SJSA1 (cell line): ENCODE data around the gene HOXA13. TPM values are rescaled to one million over a fixed set of nuclear protein-coding genes. Genes with fewer than 3 reads are reported as not detected.

Experiments
- DNase-seq, 2 experiments: peaks; one replicate each; pipeline ENCODE4 v3.0.0-alpha.2; 2015 to 2020; ENCODE audit warnings: low spot score in 2 of 2, low read depth in 1 of 2
- H3K27ac ChIP-seq: fragments of 250-450 bp; sonication (Bioruptor Pico); 2 replicates; pipeline ENCODE4 v1.5.1; 2020; ENCODE audit warnings: mild to moderate bottlenecking, moderate library complexity
- H3K27me3 ChIP-seq: fragments of 250-450 bp; sonication (Bioruptor Pico); replicated peaks from 2 replicates; pipeline ENCODE4 v1.5.1; 2020; ENCODE audit warnings: mild to moderate bottlenecking, moderate library complexity
- H3K36me3 ChIP-seq: fragments of 250-450 bp; sonication (Bioruptor Pico); 2 replicates; pipeline ENCODE4 v1.5.1; 2020; ENCODE audit warnings: mild to moderate bottlenecking
- H3K4me1 ChIP-seq: fragments of 250-450 bp; sonication (Bioruptor Pico); replicated peaks from 2 replicates; pipeline ENCODE4 v1.6.1; 2021; ENCODE audit warnings: mild to moderate bottlenecking
- H3K4me3 ChIP-seq: fragments of 250-450 bp; sonication (Bioruptor Pico); 2 replicates; pipeline ENCODE4 v1.5.1; 2020; ENCODE audit warnings: mild to moderate bottlenecking
- H3K9me3 ChIP-seq: fragments of 250-450 bp; sonication (Bioruptor Pico); replicated peaks from 2 replicates; pipeline ENCODE4 v1.5.1; 2020; ENCODE audit warnings: mild to moderate bottlenecking
- total RNA-seq: library from RNA; depleted of rRNA; stranded (reverse); fragments of >200 nt; shearing (Covaris generic); gene quantifications from 2 replicates; pipeline ENCODE4 v1.2.3, GENCODE V29; 2014

The HOXA13 gene
- total RNA-seq, 1 experiment from 2014 or later, result 2.5 TPM

DNA sequence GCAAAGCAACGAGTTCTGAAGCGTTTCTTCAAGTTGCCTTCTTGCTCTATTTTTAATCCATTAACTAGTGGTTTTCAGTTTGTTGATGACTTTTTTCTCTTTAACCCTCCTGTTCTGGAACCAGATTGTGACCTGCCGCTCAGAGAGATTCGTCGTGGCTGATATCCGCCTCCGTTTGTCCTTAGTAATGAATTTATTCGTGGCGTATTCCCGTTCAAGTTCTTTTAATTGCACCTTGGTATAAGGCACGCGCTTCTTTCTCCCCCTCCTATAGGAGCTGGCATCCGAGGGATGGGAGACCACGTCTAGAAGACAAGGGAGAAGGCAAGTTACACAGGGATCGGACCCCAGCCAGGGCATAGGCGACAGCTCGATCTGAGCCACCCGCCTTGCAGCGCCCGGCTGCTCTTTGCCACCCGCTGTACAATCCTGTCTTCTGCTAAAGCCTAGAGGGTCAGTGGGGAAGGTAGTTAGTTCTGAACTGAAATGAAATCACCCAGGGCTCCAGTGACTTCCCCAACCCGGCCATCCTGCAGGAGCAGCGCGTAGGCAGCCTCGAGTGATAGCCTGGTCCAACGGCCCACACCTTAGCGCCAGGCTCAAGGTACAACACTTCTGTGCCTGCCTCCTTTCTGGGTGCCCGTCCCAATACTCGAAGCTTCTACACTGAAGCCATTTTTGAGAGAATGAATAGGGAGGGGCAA lies 1.6 kb downstream of the HOXA13 start:
- H3K27me3 ChIP-seq, result no peaks in the 10 kb centered on the region
- H3K27ac ChIP-seq, result peak overlapping the region; percentile 19
- peak; percentile 31 to 36 for DNase-seq
- H3K4me1 ChIP-seq, result peaks cover 34% of the 10 kb centered on the region
- H3K4me3 ChIP-seq, result peak overlapping the region; percentile 85
- H3K36me3 ChIP-seq, result peaks cover 7% of the 10 kb centered on the region; the same call in 1 of the 2 replicates
- no peaks in the 10 kb centered on the region for H3K9me3 ChIP-seq

DNA sequence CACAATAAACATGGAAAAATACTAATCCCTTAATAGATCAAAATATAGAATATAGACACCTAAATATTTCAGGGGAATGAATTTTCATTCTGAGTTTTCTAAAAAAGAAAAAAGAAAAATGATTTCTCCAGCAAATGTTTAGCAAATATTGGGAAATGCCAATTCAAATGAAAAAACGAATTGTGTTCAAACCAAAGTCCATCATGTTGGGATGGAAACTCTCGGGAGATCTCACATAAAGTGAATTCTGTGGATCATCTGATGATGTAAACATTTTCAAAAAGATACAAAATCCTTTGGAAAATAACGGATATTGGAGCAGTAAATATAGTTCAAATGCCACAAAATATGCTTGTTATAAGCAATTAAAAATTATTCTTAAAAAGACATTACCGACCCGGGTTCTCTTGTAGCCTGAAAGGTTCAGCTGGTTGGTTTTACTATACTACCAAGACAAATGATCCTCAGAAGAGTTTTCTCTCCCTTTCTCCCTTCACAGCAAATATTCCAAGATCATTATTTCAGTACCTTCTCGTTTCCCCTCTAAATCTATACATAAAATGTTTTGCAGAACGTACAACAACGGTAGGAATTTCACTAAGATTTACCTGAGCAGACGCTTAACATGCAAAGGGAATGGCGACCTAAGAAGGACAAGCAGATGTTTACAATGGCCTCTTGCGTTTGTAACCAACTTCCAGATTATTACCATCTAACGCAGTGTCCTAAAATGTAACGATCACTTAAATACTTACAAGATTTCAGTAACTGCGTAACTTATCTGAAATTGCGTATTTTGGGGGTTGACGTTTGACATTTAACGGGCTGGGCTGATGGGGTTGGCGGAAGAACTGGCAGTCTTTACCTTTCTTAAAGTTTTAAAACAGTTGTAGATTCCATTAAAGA lies 2.5 kb downstream of the HOXA13 start:
- Histone ChIP-seq H3K4me3 (peak overlapping the region; percentile 85), H3K36me3 (peaks cover 7% of the 10 kb centered on the region), H3K4me1 (peaks cover 35% of the 10 kb centered on the region), H3K9me3 (no peaks in the 10 kb centered on the region), H3K27ac (peak overlapping the region; percentile 19; the same call in 1 of the 2 replicates), H3K27me3 (no peaks in the 10 kb centered on the region)
- peak in 1 of 2 experiments; percentile 53 for DNase-seq

DNA sequence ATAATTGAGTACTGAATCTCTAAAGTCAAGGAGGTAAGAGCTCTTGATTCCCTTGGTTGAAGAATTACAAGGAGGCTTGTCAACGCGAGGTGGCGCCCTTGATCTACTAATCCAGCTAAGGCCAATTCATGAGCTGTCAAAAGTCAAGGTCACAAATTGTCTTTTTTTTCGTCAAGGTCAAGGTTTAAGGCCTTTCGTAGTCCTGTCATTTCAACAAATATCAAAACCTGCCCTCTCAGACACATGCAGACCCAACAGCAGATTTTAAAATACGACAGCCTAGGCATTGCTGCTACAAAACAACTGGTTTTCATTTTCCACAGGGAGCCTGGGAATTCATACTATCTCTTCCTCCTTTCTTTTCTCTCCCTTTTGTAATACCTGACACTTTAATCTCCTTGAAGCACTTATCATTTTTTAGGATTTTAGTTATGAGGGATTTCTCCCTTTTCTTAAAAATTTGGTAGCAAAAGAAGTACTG lies 3.6 kb downstream of the HOXA13 start:
- H3K36me3 ChIP-seq, result peaks cover 7% of the 10 kb centered on the region
- peak; percentile 64 to 78 for DNase-seq
- no peak overlapping the region for H3K27ac ChIP-seq
- no peak overlapping the region for H3K4me3 ChIP-seq
- peaks cover 42% of the 10 kb centered on the region for H3K4me1 ChIP-seq
- H3K9me3 ChIP-seq, result no peaks in the 10 kb centered on the region
- no peaks in the 10 kb centered on the region for H3K27me3 ChIP-seq

DNA sequence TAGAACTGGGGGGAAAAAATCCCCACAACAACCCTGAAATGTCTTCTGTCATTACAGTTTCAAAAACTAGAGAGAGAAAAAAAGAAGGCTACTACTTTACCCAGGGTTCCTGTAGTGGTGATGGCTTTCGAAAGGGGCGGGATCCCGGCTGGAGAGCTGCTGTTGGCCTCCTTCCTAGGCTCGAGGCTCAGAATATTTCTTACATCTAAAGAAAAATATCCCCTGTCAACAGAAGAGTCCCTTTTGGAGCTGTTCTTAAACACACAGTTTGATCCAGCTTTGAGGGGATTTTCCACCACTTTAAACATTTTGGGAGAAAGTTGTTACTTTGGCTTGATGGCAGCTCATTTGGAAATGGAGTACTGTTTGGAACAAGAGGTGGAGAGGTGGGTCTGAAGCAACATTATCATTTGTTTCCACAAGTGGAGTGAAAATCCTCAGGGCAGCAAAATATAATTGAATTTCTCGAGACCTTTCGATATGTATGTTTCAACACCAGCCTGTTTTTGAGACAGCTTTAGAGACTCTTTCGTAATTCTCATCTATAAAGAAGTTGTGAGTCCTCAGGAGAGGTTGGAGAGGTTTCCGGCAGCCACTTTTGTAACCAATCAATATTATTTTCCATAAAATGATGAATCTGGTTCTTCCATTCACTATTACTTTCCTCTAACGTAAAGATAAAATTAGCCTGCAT lies 5.1 kb downstream of the HOXA13 start:
- Histone ChIP-seq H3K4me3 (no peak overlapping the region), H3K36me3 (peaks cover 7% of the 10 kb centered on the region), H3K27me3 (no peaks in the 10 kb centered on the region), H3K27ac (peak overlapping the region; percentile 37; the same call in 1 of the 2 replicates), H3K9me3 (no peaks in the 10 kb centered on the region), H3K4me1 (peaks cover 34% of the 10 kb centered on the region)
- DNase-seq, result peak in 1 of 2 experiments; percentile 50

DNA sequence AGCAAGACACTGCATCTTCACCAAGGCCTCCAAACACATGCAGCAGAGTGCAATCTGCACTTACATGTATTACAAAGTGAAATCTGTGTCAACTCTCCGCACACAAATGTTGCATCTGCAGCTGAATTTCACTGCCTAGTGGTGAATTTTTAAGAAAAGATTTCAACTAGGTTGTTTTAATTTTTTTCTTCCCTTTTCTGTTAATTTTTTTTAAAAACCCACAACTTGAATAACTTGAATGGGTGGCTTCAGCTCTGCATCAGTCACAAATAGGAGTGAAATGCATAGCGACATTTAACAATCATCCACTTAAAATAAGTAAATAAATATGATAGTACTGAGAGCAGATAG lies 5.9 kb downstream of the HOXA13 start:
- peak overlapping the region; percentile 29 for H3K4me3 ChIP-seq
- DNase-seq, result no peak
- H3K27me3 ChIP-seq, result no peaks in the 10 kb centered on the region
- peaks cover 6% of the 10 kb centered on the region for H3K36me3 ChIP-seq
- H3K4me1 ChIP-seq, result peaks cover 37% of the 10 kb centered on the region
- peak overlapping the region; percentile 37; the same call in 1 of the 2 replicates for H3K27ac ChIP-seq
- H3K9me3 ChIP-seq, result no peaks in the 10 kb centered on the region

DNA sequence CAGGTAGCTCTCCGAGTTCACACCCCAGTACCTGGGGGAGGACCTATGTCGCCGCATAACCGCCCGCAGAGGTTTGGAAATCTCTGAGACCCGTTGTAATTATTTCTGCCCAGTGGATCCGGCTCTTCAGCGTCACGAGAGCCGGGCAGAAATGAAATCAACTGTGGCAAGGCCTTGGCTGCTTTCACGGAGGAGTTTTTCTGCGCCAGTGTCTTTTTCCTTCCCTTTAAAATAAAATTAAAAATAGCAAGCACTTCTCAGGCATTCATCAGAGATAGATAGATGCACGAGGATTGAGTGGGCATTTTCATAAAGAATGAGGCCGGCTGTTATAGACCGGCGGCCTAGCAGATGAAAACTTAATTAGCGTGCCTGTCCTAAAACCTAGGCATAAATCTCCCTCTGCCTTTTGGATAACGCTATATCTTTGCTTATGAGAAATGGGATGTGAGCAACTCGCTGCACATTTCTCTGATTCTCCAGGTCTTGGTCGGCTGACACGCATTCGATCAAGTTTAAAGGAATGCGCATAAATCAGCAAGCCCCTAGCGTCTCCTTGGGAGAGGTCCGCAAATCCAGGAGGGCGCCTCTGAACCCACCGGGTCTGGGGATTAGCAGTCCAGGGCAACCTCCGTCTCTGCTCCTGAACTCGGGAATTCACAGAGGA lies 6.4 kb downstream of the HOXA13 start:
- Histone ChIP-seq H3K27ac (peak overlapping the region; percentile 47), H3K9me3 (no peaks in the 10 kb centered on the region), H3K36me3 (peaks cover 5% of the 10 kb centered on the region), H3K4me3 (peak overlapping the region; percentile 29), H3K27me3 (no peaks in the 10 kb centered on the region), H3K4me1 (peaks cover 41% of the 10 kb centered on the region)
- peak; percentile 39 to 63 for DNase-seq

DNA sequence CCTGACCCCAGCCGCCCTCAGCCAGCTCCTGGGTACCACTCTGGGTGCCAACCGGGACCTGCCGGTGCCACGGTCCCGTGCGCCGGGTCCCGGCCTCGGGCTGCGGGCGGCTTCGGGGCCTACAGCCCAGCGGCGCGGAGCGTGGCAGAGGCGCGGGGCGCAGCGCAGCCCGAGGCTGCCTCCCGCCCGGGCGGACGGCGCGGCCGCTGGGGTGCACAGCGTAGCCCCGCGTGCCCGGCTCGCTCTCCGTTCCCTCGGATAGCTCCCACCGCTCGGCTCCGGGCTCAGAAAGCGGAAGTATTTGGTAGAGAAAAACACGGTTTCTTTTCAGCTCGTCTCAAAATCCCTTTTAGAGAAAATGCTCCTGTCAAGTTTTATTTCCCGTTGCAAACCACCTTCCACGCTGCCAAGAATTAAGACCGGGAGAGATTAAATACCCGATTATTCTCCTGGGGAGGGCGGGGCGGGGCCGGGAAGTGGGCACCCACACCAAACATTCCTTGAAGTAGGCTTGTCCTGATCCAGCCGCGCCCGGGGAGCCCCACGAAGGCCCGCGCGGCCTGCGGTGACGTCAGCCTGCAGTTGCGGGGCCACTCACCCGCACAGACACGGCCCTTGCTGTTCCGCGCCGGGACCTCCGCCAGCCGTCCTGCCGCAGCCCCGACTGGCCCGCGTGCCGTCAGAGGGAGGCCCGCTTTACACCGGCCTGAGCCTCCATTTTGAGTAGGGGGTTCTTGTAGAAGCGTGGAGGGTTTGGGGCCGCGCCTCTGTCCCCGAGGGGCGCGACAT lies 7.2 kb downstream of the HOXA13 start:
- peak overlapping the region; percentile 47 for H3K27ac ChIP-seq
- H3K4me1 ChIP-seq, result peaks cover 48% of the 10 kb centered on the region
- peak overlapping the region; percentile 29 for H3K4me3 ChIP-seq
- no peaks in the 10 kb centered on the region for H3K27me3 ChIP-seq
- DNase-seq, result peak; percentile 42 to 44
- H3K9me3 ChIP-seq, result no peaks in the 10 kb centered on the region
- H3K36me3 ChIP-seq, result peaks cover 5% of the 10 kb centered on the region

DNA sequence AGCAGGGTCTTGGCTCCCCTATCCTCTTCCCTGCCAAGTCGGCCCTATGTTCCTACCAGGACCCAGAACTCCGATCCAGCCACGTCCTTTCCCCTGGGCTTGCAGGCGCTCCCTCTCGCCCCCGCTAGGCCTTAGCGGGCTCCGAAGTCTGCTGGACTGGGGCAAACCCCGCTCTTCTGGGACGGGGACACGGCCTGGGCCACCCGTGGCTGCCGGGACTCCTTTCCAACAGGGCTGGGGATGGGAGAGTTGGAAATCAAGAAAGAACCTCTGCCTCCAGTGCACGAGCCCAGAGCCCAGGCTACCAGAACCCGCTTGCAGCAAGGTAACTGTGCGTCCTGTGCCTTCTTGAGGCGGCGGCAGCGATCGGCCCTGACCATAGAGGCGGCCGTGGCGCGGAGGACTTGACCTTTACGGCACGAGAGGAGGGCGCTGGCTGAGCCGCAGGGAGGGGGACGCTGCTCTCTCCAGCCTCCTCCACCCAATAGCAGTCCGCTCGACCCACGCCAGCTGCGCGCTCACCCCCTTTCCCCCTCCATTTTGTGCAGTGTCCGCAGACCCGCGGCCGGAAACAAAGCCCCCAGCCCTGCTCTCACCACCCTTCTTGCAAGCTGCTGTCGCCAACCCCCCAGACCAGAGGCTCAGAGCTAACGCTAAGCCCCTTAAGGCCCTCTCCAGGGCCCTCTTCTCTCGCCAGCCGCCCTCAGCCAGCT lies 7.9 kb downstream of the HOXA13 start:
- Histone ChIP-seq H3K27me3 (no peaks in the 10 kb centered on the region), H3K4me1 (peaks cover 56% of the 10 kb centered on the region)

DNA sequence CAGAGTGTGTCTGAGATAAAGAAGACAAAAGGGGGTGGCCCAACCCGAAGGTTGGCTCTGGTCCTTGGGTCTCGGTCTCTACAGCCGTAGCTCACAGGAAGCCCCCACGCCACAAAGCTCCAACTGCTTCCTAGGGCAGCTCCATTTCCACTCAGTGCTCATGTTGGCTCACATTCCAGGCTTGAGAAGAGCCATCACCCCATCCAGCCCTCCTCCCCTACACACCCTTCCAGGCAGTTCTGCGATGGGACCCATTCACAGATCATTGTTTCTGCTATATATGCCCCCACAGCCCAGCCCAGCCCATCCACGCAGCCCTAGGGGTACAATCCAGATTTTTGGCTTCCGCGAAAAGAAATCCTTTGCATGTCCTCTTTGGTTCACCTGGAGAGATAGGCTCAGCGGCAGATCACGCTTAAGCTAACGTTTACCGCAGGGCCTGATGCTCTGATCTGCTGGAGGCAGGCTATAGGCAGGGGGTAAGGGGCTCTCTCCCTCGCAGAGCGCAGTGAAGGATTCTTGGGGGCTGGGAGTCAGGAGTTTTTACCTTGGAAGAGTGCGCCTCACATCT lies 8.6 kb downstream of the HOXA13 start:
- Histone ChIP-seq H3K4me1 (peaks cover 61% of the 10 kb centered on the region), H3K27me3 (no peaks in the 10 kb centered on the region), H3K4me3 (no peak overlapping the region), H3K36me3 (peaks cover 5% of the 10 kb centered on the region), H3K9me3 (no peaks in the 10 kb centered on the region), H3K27ac (no peak overlapping the region)
- DNase-seq, result peak in 1 of 2 experiments; percentile 35

More for the DNA sequence above, 7.9 kb downstream of the HOXA13 start:
- DNase-seq, result peak; percentile 45 to 47
- Histone ChIP-seq H3K36me3 (peaks cover 5% of the 10 kb centered on the region), H3K27ac (peak overlapping the region; percentile 47), H3K4me3 (peak overlapping the region; percentile 29), H3K9me3 (no peaks in the 10 kb centered on the region)

DNA sequence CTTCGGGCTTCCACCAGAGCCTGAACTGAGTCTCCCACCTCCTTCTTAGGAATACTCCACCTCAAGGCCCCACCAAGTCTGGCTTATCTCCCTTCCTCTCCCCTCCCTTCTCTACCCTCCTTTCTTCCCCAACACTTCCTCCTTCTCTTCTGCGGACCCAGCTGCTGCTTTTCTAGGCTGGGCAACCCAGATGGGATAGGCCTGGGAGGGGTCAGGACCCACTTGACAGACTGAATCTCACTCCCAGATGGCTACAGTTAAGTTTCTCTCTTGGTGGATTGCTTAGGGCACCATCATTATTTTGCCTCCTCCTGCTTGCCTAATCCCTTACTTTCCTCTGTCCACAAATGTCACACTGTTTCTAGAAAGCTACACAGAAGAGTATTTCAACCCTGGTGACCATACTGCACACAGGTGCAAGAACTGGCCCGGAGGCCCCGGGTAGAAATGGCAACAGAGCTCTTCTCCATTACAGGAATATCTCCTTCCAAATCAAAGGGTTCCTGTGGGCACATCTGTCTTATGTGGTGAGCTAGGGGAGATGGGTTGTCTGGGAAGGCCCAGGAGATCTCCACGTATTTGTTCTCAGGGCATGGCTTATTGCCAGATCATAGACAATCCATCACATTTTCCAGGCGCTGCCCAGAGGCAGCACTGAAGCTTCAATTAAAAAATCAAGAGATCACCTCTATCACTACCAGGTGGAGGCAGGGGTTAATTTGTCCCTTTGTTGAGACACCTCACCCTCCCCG lies 9.7 kb downstream of the HOXA13 start:
- Histone ChIP-seq H3K4me1 (peaks cover 66% of the 10 kb centered on the region), H3K27me3 (no peaks in the 10 kb centered on the region), H3K27ac (no peak overlapping the region), H3K9me3 (no peaks in the 10 kb centered on the region), H3K36me3 (peaks cover 5% of the 10 kb centered on the region), H3K4me3 (no peak overlapping the region)
- no peak for DNase-seq

DNA sequence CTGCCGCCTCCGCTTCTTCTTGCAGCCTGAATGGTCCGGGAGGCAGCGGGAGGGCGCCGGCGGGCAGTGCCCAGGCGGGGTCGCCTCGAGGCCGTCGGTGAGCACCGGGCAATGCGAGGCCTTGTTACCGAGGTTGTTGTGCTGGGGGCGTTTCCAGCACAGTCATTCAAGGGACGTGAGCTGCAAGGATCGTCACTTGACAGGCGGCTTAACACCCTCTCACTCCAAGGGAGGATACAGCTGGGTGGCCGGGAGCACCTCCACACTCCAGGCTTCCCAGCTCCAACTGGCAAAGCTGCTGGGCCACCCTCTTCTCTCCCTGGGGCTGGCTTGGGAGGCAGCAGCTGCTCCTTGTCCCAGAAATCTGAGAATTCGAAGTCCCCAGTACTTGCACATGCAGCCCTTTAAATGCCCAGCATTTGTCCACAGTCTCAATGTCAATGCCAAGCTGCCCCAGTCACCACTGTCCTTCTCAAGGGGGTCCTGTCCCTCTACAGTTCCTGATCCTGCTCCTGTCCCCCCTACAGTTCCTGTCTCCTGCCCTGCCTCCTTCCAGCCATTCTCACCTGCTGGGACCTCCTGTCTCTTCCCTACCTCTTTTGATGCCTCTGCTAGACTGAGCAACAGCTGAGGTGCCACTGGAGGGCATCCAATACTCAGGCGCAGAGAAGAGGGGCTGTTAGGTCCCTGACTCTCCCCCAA lies 10.4 kb downstream of the HOXA13 start:
- Histone ChIP-seq H3K9me3 (no peaks in the 10 kb centered on the region), H3K27ac (peak overlapping the region; percentile 85), H3K27me3 (no peaks in the 10 kb centered on the region), H3K4me1 (peaks cover 65% of the 10 kb centered on the region), H3K36me3 (peaks cover 6% of the 10 kb centered on the region; the same call in 1 of the 2 replicates), H3K4me3 (peak overlapping the region; percentile 41)
- peak in 1 of 2 experiments; percentile 66 for DNase-seq
